K562 treated with DMSO at 1 percent for 48 hours (cell line): ENCODE results near the gene PARD6A. TPM values are rescaled to one million over a fixed set of nuclear protein-coding genes. Genes with fewer than 3 reads are reported as not detected.

Experiments
- total RNA-seq: library from RNA; unstranded; fragments of 300-600 nt; gene quantifications from 2 replicates; pipeline ENCODE4 v1.2.3, GENCODE V29; 2022; ENCODE audit warnings: low replicate concordance; ENCODE audit errors: extremely low read depth

The PARD6A gene
- total RNA-seq = not detected in 2 replicates

GRCh38 chr16:67660564-67661028, at the start of gene PARD6A:
TSS of gene PARD6A (plus strand) at chr16:67660960. CDS start at chr16:67661039, 79 bp downstream.

GRCh38 chr16:67659675-67660563, 841 bp upstream of the PARD6A start, which contains the start of gene ACD:
TSS of gene ACD (minus strand) at chr16:67660260. CDS start at chr16:67660220, 40 bp downstream.

GRCh38 chr16:67666559-67667452, 6.0 kb downstream of the PARD6A start, which contains the start of the genes C16orf86 and ENKD1:
TSS of gene C16orf86 (plus strand) at chr16:67666814. CDS start at chr16:67666971, 157 bp downstream.
TSS of gene ENKD1 (minus strand) at chr16:67666750. CDS start at chr16:67666442, 308 bp downstream.

Other genes with a start within 250 kb of the PARD6A start
- gene ZDHHC1, start 244.5 kb upstream of the PARD6A start, total RNA-seq = not detected in 2 replicates
- gene HSD11B2, start 229.8 kb upstream of the PARD6A start, total RNA-seq = not detected in 2 replicates
- not detected in 2 replicates for gene ATP6V0D1, start 179.8 kb upstream of the PARD6A start, total RNA-seq
- not detected in 2 replicates for gene AGRP, start 177.4 kb upstream of the PARD6A start, total RNA-seq
- not detected in 2 replicates for gene RIPOR1, start 132.1 kb upstream of the PARD6A start, total RNA-seq
- gene CTCF, start 98.4 kb upstream of the PARD6A start, total RNA-seq = not detected in 2 replicates
- gene CARMIL2, start 15.8 kb upstream of the PARD6A start, total RNA-seq = not detected in 2 replicates
- gene ACD, start 700 bp upstream of the PARD6A start, total RNA-seq = not detected in 2 replicates
- gene ENKD1, start 5.8 kb downstream of the PARD6A start, total RNA-seq = not detected in 2 replicates
- not detected in 2 replicates for gene C16orf86, start 5.9 kb downstream of the PARD6A start, total RNA-seq
- gene GFOD2, start 58.4 kb downstream of the PARD6A start, total RNA-seq = not detected in 2 replicates
- gene RANBP10, start 145.6 kb downstream of the PARD6A start, total RNA-seq = not detected in 2 replicates
- gene TSNAXIP1, start 145.9 kb downstream of the PARD6A start, total RNA-seq = not detected in 2 replicates
- gene THAP11, start 181.4 kb downstream of the PARD6A start, total RNA-seq = 250 TPM in 1 of 2 replicates, not detected in the other
- gene NUTF2, start 186.0 kb downstream of the PARD6A start, total RNA-seq = not detected in 2 replicates
- not detected in 2 replicates for gene CENPT, start 186.7 kb downstream of the PARD6A start, total RNA-seq
- 278 TPM in 1 of 2 replicates, not detected in the other for gene EDC4, start 212.1 kb downstream of the PARD6A start, total RNA-seq
- gene NRN1L, start 223.9 kb downstream of the PARD6A start, total RNA-seq = not detected in 2 replicates
- not detected in 2 replicates for gene PSKH1, start 232.3 kb downstream of the PARD6A start, total RNA-seq